Measurements from ENCODE around the gene ZNF672. TPM values are rescaled to one million over a fixed set of nuclear protein-coding genes. Genes with fewer than 3 reads are reported as not detected.

The ZNF672 gene
- total RNA-seq, 1 experiment from 2014 or later, result 22.2 TPM

DNA sequence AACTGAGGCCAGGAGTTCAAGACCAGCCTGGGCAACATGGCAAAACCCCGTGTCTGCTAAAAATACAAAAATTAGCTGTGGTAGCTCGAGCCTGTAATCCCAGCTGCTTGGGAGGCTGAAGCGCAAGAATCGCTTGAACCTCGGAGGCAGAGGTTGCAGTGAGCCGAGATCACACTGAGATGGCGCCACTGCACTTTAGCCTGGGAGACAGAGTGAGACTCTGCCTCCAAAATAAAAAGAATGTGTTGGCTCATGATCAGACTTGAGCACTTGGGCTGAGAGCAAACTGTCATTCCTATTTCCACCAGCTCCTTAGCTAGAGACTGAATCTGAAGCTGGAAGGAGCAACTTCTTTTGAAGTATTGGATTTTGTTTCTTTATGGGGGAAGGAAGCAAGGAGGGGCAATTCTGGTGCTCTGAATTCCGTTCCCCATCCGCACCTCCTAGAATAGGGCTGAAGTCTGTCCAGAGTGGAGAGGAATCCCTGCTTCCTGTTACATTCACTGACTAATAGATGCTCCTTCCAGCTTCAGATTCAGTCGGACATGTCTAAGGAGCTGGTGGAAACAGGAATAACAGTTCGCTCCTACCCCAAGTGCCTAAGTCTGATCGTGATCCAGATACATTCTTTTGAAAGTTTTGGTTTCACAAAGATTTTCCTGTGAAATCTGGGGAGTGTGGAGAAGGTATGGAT lies 3.8 kb downstream of the ZNF672 start:
- H3K9me3 ChIP-seq, result no peaks in the 10 kb centered on the region
- H3K4me3 ChIP-seq, result no peak overlapping the region
- peak; percentile 48 for DNase-seq
- no peaks in the 10 kb centered on the region for H3K27me3 ChIP-seq
- H3K36me3 ChIP-seq, result peaks cover 22% of the 10 kb centered on the region

DNA sequence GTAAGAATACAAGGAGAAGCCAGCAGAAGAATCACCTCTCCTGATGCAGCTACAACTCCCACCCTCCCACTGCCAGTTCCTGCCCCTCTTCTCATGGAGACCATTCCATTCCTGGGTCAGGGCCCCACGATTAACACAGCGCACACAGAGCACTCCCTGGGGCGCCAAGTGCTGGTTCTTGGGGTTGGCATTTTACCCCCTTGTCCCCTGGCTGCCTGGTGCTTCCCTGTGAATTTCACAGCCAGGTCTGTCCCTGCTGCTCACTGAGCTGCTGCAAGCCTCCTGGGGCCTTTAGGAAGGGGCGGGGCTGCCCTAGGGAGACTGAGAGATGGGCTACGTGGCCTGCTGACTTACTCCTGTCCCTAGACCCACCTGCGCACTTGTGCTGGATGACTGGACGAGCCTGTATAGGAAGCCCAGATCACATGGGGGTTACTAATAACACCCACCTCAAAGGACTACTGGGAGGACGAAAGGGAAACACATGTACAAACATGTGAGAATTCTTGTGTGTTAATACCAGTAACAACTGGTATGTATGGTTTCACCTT lies 4.8 kb downstream of the ZNF672 start:
- Histone ChIP-seq H3K36me3 (peaks cover 27% of the 10 kb centered on the region), H3K9me3 (no peaks in the 10 kb centered on the region), H3K4me3 (no peak overlapping the region), H3K27me3 (no peaks in the 10 kb centered on the region)
- no peak for DNase-seq

DNA sequence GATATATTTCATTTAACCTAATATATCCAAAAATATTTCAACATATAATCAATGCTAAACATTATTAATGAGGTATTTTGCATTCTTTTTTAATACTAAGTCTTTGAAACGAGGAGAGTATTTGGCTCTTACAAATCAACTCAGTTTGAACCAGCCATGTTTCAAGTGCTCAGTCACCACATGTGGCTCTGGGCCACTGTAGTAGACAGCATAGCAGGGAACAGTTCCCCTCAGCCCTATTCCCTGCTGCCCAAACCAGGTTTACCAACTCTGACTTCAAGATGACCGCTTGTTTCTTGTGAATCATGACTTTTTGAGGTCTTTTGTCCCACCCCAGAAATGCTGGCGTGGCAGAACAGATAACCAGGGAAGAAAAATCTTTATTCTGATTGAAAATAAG lies 5.7 kb downstream of the ZNF672 start:
- DNase-seq, result no peak
- Histone ChIP-seq H3K27me3 (no peaks in the 10 kb centered on the region), H3K4me3 (no peak overlapping the region), H3K9me3 (no peaks in the 10 kb centered on the region), H3K36me3 (peaks cover 34% of the 10 kb centered on the region)

DNA sequence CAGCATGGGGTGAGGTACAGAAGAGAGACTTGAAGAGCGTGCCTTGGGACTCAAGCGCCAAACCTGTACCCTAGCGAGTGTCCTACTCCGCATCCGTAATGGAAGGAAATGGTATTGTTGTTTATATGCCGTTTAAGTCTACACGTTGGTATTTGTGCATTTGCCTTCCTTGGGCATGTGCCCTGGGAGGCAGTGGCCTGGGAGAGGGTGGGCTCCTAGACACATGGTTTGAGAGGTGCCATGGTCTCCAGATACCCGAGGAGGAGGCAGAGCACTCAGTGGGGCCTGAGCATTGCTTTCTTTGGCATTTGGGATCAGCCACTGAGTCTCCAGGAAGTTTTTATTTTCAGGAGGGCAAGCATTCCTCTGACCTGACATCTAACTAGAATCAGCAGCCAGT lies 6.5 kb downstream of the ZNF672 start:
- no peaks in the 10 kb centered on the region for H3K9me3 ChIP-seq
- DNase-seq, result no peak
- peaks cover 42% of the 10 kb centered on the region for H3K36me3 ChIP-seq
- no peak overlapping the region for H3K4me3 ChIP-seq
- no peaks in the 10 kb centered on the region for H3K27me3 ChIP-seq

DNA sequence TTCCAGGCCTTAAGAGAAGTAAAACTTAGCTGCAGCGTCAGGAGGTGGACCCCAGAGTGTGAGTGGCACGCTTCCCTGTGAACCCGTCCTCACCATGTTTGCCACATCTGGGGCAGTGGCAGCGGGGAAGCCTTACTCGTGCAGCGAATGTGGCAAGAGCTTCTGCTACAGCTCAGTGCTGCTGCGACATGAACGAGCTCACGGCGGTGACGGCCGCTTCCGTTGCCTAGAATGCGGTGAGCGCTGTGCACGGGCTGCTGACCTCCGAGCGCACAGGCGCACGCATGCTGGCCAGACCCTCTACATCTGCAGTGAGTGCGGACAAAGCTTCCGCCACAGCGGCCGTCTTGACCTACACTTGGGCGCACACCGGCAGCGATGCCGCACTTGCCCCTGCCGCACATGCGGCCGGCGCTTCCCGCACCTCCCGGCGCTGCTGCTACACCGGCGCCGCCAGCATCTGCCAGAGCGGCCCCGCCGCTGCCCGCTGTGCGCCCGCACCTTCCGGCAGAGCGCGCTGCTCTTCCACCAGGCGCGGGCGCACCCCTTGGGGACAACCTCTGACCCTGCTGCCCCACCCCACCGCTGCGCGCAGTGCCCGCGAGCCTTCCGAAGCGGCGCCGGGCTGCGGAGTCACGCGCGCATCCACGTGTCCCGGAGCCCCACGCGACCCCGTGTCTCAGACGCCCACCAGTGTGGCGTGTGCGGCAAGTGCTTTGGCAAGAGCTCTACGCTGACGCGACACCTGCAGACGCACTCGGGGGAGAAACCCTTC lies 9.3 kb downstream of the ZNF672 start:
- Histone ChIP-seq H3K4me3 (no peak overlapping the region), H3K36me3 (peaks cover 64% of the 10 kb centered on the region), H3K9me3 (no peaks in the 10 kb centered on the region), H3K27me3 (no peaks in the 10 kb centered on the region)
- DNase-seq, result no peak

DNA sequence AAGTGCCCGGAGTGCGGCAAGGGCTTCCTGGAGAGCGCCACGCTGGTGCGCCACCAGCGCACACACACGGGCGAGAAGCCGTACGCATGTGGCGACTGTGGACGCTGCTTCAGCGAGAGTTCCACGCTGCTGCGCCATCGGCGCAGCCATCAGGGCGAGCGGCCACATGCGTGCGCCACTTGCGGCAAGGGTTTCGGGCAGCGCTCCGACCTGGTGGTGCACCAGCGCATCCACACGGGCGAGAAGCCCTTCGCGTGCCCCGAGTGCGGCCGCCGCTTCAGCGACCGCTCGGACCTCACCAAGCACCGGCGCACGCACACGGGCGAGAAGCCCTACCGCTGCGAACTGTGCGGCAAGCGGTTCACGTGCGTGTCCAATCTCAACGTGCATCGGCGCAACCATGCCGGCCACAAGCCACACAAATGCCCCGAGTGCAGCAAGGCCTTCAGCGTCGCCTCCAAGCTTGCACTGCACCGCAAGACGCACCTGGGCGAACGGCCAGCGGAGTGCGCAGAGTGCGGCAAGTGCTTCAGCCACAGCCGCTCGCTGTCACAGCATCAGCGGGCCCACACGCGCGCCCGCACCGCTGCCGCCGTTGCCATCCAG lies 10.0 kb downstream of the ZNF672 start:
- Histone ChIP-seq H3K36me3 (peaks cover 68% of the 10 kb centered on the region), H3K27me3 (no peaks in the 10 kb centered on the region)

DNA sequence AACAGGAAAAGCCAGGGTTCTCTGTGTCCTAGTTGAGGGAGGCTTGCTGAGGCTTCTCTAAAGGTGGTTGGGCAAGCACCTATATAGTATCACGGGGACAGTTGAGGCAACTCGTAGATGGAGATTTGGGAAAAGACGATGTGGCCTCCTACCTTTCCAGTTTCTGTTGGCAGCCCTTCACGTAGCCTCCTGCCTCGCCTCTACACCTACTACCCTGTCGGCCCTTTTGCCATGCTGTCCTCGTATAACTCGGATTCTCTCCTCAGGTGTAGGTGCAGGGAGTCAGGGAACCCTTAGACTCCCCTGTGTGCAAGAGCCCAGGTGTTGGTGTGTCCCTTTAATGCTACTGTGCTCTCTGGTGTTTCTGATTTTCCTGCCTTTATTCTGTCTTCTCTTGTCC lies 10.6 kb downstream of the ZNF672 start:
- no peaks in the 10 kb centered on the region for H3K27me3 ChIP-seq
- no peak overlapping the region for H3K4me3 ChIP-seq
- H3K36me3 ChIP-seq, result peaks cover 71% of the 10 kb centered on the region
- no peaks in the 10 kb centered on the region for H3K9me3 ChIP-seq
- no peak for DNase-seq

More for the DNA sequence above, 10.0 kb downstream of the ZNF672 start:
- Histone ChIP-seq H3K4me3 (no peak overlapping the region), H3K9me3 (no peaks in the 10 kb centered on the region)
- no peak for DNase-seq

DNA sequence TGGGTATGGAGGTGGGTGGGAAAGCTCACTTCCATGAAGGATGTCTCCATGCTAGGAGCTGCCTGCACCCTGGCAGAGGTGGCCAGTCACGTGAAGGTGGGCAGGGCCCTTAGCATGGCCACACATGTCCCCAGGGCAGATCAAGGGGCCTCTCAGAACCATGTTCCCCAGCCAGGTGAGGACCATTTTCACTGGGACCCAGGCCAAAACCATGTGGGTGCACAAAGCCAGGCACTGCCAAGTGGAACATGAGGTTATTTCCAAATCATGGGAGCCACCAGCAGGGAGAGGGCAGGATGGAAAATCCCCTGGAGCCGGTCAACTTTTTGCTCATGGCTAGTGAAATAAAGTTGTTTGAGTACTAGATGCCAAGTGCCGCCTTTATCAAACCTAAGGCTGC lies 11.1 kb downstream of the ZNF672 start:
- Histone ChIP-seq H3K27me3 (no peaks in the 10 kb centered on the region), H3K4me3 (no peak overlapping the region), H3K9me3 (no peaks in the 10 kb centered on the region), H3K36me3 (peaks cover 76% of the 10 kb centered on the region)
- DNase-seq, result no peak

DNA sequence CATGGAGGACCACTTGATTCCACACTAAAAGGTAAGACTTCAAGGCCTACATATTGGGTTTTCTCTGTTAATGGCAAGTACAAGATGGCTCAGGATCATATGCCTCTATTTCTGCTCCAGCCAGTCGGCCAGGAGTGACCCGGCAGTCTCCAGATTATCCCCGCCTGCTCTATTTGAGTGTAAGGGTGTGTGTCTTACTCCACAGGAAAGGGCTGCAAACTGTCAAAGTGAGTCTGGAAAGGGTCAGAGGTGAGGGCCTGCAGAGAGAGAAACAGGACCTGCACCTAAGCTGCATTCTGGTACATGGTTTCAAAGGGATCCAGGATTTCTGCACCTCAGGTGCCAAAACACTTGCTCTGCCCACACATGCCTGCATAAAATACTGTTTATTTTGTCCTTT lies 11.6 kb downstream of the ZNF672 start:
- H3K4me3 ChIP-seq, result no peak overlapping the region
- no peak for DNase-seq
- peaks cover 78% of the 10 kb centered on the region for H3K36me3 ChIP-seq
- no peaks in the 10 kb centered on the region for H3K27me3 ChIP-seq
- H3K9me3 ChIP-seq, result no peaks in the 10 kb centered on the region

DNA sequence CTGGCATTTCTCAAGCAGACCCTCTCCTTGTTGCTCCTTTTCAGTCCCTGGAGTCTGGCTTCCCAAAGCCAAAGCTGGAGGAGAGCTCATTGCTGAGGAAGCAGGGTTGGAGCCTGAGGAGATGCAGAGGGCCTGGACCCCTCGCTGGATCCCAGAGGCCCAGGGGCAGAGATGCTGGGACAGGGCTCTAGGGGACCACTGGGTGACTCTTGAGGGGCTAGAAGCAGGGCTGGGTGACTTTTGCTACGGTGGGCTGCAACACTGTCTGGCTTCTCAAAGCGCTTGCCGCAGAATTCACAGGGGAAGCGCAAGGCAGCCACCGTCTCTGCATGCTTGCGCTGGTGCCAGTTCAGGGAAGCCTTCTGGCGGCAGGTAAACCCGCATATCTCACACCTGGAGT lies 12.1 kb downstream of the ZNF672 start:
- Histone ChIP-seq H3K9me3 (no peaks in the 10 kb centered on the region), H3K27me3 (no peaks in the 10 kb centered on the region), H3K4me3 (no peak overlapping the region), H3K36me3 (peaks cover 79% of the 10 kb centered on the region)
- DNase-seq, result no peak

DNA sequence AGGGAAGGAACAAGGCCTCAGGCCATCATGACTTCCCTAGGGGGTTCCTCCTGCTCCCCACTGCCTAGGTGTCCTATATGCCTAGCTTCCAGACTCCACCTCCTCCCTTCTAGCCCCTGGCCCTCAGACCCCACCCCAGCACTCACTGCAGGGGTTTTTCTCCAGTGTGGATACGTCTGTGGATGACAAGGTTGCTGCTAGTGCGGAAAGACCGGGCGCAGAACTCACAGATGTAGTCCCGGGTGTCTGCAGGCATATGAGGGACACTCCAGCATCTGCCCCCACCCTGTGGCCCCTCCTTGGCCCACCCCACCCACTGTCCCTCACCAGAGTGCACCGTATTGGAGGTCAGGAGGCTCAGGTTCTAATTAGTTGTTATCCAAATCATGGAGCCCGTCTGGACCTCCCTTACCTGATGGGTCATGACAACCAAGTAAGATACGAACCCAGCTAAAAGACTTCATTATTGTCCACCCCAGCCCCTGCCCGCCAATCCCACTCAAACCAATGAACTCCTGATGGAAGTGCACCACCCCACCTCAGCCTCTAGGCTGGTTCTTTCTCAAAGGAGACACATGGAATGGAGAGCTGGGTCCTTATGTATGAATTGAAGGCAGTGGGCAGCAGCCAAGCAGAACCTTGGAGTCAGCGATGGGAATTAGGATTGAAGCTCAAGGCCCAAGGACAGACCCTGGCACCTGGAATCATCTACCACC lies 12.7 kb downstream of the ZNF672 start:
- H3K36me3 ChIP-seq, result peaks cover 81% of the 10 kb centered on the region
- H3K4me3 ChIP-seq, result no peak overlapping the region
- H3K27me3 ChIP-seq, result no peaks in the 10 kb centered on the region
- no peak for DNase-seq
- no peaks in the 10 kb centered on the region for H3K9me3 ChIP-seq

DNA sequence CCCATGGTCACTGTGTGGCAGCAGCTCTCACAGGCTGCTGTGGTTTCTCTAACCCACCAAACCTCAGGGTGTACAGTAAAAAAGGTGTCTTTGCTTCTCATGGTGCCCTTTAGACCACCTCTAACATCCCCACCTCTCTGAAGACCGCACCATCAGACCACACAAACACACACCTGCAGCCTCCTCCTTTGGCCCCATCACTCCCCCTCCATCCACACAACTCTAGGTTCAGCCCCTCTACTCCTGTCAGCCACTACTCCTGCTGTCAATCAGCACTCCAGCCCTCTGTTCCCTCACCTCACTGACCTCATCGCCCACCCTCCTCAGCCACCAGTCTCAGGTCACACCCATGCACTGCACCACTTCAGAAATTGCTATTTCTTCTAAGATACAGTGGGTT lies 13.4 kb downstream of the ZNF672 start:
- Histone ChIP-seq H3K4me3 (no peak overlapping the region), H3K36me3 (peaks cover 85% of the 10 kb centered on the region), H3K9me3 (no peaks in the 10 kb centered on the region), H3K27me3 (no peaks in the 10 kb centered on the region)
- no peak for DNase-seq

DNA sequence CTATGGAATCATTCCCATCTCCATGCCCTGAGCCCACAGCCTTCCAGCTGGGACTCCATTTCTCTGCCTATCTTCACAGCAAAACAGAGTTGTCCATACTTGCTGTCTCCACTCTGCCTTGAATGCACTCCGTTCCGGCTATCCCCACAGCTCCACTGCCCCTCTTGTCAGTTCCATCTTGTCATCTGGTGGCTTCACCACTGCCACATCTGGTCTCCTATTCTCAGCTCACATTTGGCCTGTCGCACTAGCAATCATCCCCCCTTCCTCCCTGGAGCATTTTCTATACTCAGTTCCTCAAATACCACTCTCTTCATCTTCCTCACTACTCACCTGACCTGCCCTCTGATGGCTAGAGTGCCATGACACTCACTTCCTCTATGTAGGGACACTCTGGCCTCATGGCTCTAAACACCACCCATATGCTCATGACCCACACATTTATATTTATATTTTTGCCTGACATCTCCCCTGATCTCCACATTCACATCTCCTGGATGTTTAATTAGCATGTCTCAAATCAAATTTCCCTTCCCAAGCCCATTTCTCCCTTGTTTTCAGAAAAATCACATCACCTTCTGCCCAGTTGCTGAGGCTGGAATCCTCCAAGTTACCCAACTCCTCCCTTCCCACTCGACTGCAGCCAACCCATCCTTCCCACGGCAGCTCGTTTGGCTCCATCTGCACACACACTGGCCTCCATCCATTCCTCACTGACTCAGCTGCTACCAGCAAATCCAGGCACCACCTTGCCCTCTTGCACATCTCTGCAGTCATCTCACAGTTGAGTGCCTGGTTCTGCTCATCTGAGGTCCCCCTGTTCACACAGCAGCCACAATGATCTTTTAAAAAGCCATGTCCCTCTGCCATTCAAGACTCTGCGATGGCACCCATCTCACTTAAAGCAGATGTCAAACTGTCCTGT lies 14.7 kb downstream of the ZNF672 start:
- peak; percentile 62 for DNase-seq
- peaks cover 95% of the 10 kb centered on the region for H3K36me3 ChIP-seq
- H3K27me3 ChIP-seq, result no peaks in the 10 kb centered on the region

DNA sequence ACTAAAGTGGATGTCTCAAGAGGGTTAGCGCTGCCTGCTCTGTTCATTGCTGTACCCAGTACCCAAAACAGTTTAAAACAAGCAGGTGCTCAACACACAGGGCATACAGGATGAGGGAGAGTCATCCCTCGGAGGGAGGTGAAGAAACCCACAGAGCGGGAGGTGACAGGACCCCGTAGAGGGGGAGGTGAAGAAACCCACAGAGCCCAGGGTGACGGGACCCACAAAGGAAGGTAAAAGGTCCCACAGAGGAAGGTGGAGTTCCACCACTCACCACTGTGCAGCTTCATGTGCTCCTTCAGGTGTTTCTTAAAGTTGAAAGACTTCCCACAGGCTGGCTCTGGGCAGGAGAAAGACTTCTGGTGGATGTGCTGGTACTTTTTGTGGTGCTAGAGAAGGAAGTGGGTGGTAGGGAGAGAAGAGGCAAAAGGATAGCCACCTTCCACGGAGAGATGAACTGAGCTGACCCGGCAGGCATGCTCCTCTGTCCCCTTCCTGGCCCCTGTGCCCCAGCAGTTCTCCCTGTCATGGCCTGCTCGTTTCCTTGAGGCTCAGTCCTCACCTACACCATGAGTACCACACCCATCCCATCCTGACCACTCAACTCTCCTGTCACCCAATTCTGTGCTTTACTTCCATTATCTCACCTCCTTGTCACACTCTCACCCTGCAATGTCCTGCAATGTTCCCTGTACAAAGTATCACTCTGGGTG lies 15.8 kb downstream of the ZNF672 start:
- Histone ChIP-seq H3K9me3 (no peaks in the 10 kb centered on the region), H3K36me3 (peaks cover 87% of the 10 kb centered on the region), H3K4me3 (no peak overlapping the region), H3K27me3 (no peaks in the 10 kb centered on the region)
- DNase-seq, result no peak

More for the DNA sequence above, 14.7 kb downstream of the ZNF672 start:
- H3K4me3 ChIP-seq, result no peak overlapping the region
- no peaks in the 10 kb centered on the region for H3K9me3 ChIP-seq

DNA sequence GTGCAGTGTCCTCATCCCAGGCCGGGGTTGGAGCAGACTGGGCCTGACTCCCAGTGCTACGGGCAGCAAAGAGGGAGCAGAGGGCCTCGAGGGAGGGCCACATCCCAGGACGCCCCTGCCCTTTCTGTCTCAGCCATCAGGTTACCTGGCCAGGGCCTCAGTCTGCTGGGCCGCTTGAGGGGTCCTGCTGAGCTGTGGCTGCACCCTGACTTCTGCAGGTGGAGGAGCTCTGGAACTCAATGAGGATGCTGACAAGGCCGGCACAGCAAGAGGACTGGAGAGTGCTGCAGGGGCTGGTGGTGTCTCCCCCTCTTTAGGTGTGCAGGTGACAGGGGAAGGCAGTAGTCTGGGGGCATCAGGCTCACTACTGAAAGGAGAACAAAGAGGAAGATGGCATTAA lies 17.6 kb downstream of the ZNF672 start:
- DNase-seq, result no peak
- no peaks in the 10 kb centered on the region for H3K27me3 ChIP-seq
- peaks cover 70% of the 10 kb centered on the region for H3K36me3 ChIP-seq
- no peaks in the 10 kb centered on the region for H3K9me3 ChIP-seq
- H3K4me3 ChIP-seq, result no peak overlapping the region

Measured in MG63 (cell line).